ENCODE measurements around the gene VPS4B. TPM values are rescaled to one million over a fixed set of nuclear protein-coding genes. Genes with fewer than 3 reads are reported as not detected.

Gene VPS4B
- total RNA-seq, 1 donor from 2014 or later, result 20.6 TPM

GRCh38 chr18:63438181-63438580, 15.9 kb upstream of the VPS4B start:
- DNase-seq (no peak), ATAC-seq (no peak)
- intact Hi-C loops (cut with micrococcal nuclease), result loop anchor here (10.0 kb wide), 3 partner anchors 93 to 423 kb away; no protein-coding TSS in a partner anchor

DNA sequence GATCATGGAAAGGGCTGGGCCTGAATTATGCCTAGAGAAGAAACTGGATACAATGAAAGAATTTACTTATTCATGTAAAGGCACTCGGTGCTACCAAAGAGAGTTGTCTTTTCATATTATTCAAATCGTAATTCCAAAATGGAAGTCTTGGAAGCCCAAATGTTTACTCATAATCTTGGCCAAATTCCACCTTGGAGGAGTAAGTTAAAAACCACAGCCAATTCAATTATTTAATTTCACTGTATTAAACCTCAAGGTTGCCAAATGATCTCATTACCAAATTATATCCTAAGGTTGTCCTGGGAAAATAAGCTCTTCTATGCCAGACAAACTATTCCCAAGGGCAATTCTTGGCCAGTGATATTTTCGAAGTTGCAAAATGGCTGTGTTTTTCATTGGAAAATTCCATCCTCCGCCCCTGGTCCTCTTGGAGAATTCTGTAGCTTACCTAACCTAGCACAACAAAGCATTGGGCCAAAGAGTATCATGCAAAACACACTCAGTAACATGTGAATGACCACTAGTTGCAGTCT, 11.1 kb upstream of the VPS4B start:
- ATAC-seq (peak; percentile 85), DNase-seq (no peak)
- intact Hi-C loops (cut with micrococcal nuclease), result loop anchor here (10.0 kb wide), 3 partner anchors 89 to 419 kb away; no protein-coding TSS in a partner anchor

DNA sequence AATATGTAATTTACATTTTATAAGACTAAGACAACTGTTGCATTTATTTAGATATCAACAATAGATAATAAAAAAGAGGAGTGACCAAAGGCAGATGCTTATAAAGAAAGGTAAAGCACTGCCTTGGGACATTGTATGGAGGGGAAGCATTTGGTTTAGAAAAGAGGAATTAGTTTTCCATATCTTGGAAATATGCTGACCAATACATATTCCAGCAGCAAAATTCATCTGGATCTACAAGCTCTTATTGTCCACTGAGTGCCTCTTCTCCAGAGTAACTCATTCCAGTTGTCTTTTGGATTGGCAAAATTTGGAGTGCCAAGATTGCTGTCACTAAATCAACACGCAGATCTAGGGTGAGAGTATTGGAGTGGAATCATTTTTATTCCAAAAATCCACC, 8.9 kb upstream of the VPS4B start:
- DNase-seq (no peak), ATAC-seq (no peak)
- intact Hi-C loops (cut with micrococcal nuclease), result loop anchor here (10.0 kb wide), 3 partner anchors 86 to 416 kb away; no protein-coding TSS in a partner anchor

DNA sequence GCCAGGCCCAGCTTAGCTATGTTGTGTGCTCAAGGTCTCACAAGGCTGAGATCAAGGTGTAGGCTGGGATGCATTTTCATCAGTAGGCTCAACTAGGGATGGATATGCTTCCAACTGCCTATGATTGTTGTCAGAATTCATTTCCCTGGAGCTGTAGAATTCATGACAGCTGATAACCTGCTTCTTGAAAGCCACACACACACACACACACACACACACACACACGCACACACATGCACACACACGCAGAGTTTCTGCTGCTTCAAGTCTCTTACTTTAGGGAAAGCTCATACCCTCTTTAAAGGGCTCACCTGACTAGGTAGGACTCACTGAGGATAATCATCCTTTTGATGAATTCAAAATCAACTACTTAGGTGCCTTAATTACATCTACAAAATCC, 8.2 kb upstream of the VPS4B start:
- intact Hi-C loops (cut with micrococcal nuclease), result loop anchor here (10.0 kb wide), 3 partner anchors 86 to 416 kb away; no protein-coding TSS in a partner anchor
- ATAC-seq, result no peak
- no peak for DNase-seq

DNA sequence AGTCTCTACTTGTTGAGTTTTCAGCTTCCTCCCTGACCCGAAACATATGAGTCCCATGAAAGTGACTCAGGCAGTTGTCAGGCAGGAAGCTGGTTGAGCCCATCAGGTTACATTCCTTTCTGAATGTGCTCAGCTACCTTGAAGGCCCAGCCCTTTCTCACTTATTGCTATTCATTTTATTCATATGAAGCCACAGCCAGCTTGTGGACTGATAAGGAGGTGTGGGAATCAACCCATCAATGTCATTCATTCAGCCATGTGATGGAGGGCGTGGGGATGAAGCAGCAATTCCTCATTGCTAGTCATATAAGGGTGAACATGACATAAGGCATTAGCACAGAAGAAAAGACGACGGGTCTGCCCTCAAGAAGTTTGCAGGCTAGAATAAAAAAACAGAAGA, 5.3 kb upstream of the VPS4B start:
- DNase-seq, result no peak
- intact Hi-C loops (cut with micrococcal nuclease), result no loop called here
- ATAC-seq, result no peak

GRCh38 chr18:63422864-63423304, 608 bp upstream of the VPS4B start:
- DNase-seq (no peak), ATAC-seq (peak; percentile 59)
- intact Hi-C loops (cut with micrococcal nuclease), result no loop called here

- no peak for DNase-seq
- no peak for ATAC-seq
- intact Hi-C loops (cut with micrococcal nuclease), result no loop called here
Observed at GRCh38 chr18:63421514-63421913, 762 bp downstream of the VPS4B start.

GRCh38 chr18:63412953-63413352, 9.3 kb downstream of the VPS4B start:
- no peak for DNase-seq
- intact Hi-C loops (cut with micrococcal nuclease), result no loop called here
- ATAC-seq, result no peak

DNA sequence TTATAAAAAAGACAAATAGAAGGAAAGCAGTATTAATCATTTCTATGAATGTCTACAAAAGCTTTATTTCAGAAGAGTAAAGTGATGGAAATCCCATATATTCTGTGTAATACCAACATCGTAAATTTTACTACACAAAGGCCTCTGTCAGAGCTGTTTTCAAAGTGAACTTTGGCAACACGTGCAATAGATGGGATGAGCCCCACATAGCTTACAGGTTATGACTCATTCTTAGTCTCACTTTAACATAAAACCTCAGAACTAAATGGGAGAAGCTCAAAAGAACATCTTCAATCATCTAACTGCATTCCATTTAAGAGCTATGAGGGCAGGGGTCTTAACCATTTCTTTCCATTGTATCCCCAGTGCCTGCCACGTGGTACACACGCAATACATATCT, 11.5 kb downstream of the VPS4B start:
- ATAC-seq (no peak), DNase-seq (no peak)
- intact Hi-C loops (cut with micrococcal nuclease), result no loop called here

DNA sequence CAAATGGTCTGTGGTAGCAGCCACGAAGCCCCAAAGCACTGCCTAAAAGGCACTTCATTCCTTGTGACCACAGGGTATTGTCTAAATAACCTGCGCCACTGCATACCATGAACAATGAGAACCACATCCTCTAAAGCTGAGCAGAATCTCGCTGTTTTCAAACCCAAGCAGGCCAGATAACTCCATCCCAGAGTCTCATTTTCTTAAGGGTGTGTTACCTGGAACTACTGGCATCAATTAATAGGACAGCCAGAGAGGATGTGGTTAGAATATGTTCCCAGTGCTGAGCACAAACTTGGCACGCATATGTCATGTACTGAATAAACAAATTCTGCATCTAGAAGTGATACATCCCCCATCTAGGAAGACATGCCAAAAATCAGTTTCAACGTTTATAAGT, 13.0 kb downstream of the VPS4B start:
- no peak for ATAC-seq
- no peak for DNase-seq
- intact Hi-C loops (cut with micrococcal nuclease), result no loop called here

DNA sequence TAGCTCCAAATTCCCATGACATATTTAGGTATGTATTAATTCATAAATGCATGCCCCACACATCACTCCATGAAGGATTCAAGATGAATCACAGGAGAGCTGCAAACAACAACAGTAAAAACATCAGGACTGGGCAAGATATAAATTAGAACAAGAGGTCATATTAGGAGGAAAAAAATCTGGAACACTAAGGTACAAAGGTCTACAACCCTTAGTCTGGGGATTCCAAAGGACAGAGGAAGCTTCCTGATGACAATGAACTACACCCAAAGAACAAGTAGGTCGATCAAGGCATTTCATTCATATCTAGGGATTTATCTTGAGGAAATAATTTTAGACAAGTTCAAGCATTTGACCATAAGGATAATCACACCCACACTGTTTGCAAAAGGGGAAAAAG, 14.5 kb downstream of the VPS4B start:
- DNase-seq (no peak), ATAC-seq (no peak)
- intact Hi-C loops (cut with micrococcal nuclease), result no loop called here

GRCh38 chr18:63405986-63406385, 16.3 kb downstream of the VPS4B start:
- no peak for DNase-seq
- intact Hi-C loops (cut with micrococcal nuclease), result no loop called here
- ATAC-seq, result peak; percentile 74

DNA sequence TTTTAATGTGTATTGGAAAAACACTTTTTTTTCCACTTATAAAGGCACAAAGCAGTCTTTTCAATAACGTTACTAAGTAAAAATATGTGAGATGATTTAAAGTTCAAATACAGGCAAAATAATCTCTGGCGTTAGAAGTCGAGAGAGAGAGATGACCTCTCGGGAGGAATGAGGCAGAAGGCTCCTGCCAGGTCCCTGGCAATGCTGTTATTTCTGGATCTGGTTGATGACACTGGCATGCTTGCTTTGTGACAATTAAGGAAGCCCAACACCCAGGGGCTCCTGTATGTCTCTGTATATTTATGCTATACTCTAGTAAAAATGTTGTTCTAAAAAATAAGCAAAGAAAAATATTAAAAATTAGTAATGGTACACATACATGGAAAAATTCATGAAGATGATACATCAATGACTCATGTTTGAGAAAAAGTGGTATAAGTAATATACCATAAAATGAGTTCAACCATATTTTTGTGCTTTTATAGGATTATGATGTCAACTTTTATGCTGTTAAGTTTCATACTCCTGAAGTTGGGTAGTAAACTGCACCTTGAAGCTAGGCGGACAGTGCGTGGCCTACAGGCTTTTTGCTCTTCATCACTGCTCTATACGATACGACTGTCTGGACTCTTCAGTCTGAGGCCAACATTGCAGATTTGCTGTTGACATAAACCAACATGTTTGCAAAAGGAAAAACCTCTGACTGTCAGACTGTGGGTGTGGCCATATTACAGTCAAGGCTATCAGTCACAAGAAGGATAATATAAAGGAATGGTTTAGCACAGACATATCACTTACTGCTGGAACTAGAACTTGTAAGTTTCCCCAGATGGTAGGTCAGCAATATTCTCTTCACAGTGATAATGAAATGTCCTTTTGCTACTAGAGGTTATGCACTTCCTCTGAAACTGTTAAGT, 19.8 kb downstream of the VPS4B start:
- no peak for DNase-seq
- ATAC-seq, result peak; percentile 90
- intact Hi-C loops (cut with micrococcal nuclease), result no loop called here

GRCh38 chr18:63399300-63399699, 23.0 kb downstream of the VPS4B start:
- ATAC-seq (no peak), DNase-seq (no peak)
- intact Hi-C loops (cut with micrococcal nuclease), result no loop called here

DNA sequence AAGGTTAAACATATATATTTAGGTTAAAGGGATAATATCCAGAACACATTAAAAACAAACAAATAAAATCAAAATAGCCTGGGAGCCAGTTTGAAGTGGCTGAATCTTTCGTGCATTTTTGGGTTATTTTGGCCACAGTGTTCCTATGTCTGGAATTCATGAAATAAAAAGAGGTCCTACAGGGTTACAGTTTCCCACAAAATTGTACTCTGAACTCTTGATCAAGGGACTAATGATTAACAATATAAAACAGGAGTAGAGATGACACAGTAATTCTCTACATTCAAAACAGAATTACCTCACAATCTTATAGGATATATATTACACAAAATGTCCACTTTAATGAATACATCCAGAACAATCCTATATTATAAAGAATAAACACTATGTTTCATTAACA, 24.9 kb downstream of the VPS4B start:
- intact Hi-C loops (cut with micrococcal nuclease), result no loop called here
- DNase-seq (no peak), ATAC-seq (no peak)

GRCh38 chr18:63395503-63395902, 26.8 kb downstream of the VPS4B start:
- intact Hi-C loops (cut with micrococcal nuclease), result no loop called here
- no peak for ATAC-seq
- DNase-seq, result no peak

DNA sequence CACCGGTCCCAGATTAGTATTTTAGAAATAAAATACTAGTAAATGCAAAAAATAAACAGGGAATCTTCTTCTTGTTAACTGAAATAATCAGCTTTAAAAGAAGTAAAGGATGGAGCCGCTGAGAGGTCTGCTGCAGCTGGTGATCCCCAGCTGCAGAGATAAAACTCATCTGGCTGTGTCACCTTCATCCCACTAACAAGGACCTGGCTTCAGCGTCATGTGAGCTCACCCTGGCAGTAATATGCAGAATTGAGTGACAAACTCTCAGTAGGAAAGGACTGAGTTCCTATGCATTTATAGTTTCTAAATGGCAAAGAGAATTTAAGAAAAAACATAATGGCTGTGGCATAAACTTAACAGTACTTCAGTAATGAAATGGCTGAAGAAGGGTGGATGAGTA, 27.3 kb downstream of the VPS4B start:
- intact Hi-C loops (cut with micrococcal nuclease), result no loop called here
- peak; percentile 64 for ATAC-seq
- DNase-seq, result no peak

DNA sequence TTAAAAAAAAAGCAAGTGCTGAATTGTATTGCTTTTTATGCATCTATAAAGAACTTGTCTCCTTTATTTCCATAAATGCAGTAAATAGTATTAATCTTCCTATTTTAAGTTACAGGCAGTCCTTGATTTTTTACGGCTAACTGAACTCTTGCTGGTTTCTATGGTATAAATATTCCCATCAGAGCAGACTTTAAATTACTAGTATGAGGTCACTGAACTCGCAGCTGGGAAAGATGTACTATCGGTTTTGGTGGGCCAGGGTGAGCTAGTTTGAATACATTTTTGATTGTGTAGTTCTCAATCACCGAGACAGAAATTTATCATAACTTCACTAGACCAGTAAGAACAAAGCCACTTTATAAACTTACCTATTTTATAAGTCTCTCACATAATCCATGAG, 34.4 kb downstream of the VPS4B start:
- ATAC-seq, result no peak
- DNase-seq, result no peak
- intact Hi-C loops (cut with micrococcal nuclease), result no loop called here

DNA sequence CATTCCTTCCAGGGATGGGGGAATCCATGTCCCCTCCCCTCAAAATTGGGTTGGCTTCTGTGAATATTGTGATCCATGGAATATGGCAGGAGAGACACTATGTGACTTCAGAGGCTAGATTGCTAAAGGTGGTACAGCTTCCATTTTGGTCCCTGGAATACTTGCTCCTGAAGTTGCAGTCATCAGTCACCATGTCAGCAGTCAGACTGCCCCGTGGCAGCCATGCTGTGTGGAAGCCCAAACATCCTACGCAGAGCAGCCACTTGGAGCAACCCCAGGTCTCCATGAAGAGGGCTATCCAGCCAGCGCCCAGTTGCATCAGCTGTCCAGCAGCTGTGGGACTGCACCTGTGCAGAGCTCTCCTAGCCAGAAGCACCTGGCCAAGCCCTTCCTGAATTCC, 39.4 kb downstream of the VPS4B start:
- DNase-seq (no peak), ATAC-seq (no peak)
- intact Hi-C loops (cut with micrococcal nuclease), result no loop called here

DNA sequence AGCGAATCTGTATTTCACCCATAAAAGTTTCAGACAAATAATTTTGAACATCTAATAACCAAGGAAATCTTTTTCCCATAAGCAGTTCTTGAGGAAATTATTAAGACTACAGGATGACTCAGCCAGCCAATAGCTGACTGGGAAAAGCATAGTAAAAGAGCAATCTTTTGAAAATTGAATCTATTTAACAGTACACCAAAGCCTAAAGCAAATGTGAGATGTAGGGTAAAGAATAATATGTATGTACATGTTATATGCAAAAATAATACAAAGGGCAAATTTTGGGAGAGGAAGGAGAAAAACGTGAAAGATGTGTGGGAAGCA, 42.7 kb downstream of the VPS4B start:
- DNase-seq, result no peak
- intact Hi-C loops (cut with micrococcal nuclease), result no loop called here
- no peak for ATAC-seq
